GM23248 (cell line): Measurements from ENCODE around the gene PNKD.

ENCODE experiments used
- EZH2 ChIP-seq: fragments of 200-600 bp; sonication (generic); IDR thresholded peaks from 2 replicates; pipeline ENCODE4 v1.6.1; 2018; ENCODE audit warnings: antibody characterized with exemption, mild to moderate bottlenecking; ENCODE audit not compliant: insufficient read depth, poor library complexity, severe bottlenecking
- EZH2phosphoT487 ChIP-seq: fragments of 200-600 bp; sonication (generic); IDR thresholded peaks from 2 replicates; pipeline ENCODE4 v1.6.1; 2018; ENCODE audit warnings: antibody characterized with exemption, moderate library complexity, mild to moderate bottlenecking, low read depth; ENCODE audit not compliant: insufficient read depth

DNA sequence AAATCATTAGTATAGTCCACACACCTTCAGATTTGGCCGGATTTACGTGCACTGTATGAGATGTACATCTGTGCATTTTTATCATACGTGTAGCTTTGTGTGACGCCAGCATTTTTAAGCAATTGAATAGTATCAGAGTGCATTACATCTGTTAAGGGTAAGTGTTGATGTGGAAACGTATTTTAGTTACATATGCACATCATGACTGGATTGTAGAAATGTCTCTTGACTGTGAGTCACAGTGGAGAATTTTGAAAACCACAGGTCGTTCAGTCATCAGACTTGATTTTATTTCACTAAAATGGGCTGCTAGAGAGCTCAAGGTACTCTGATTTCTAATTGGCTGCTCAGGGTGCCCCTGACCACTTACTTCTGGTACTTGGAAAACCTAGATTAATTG is 14.9 kb upstream of the PNKD start:
- TF ChIP-seq EZH2 (no peak), EZH2phosphoT487 (no peak)
